GM21360 (cell line): ENCODE data around the gene GFRAL.
"Not testable (repeated sequence)": the region's sequence is repeated elsewhere in the genome, so short reads cannot be mapped to it uniquely, and the experiment has no call there.

Experiments used
- ATAC-seq: cut with Tn5 transposase; IDR thresholded peaks from one replicate; pipeline ENCODE4 v1.9.1; 2021; ENCODE audit warnings: mild to moderate bottlenecking, moderate library complexity; ENCODE audit not compliant: unreplicated experiment

The GFRAL gene

GRCh38 chr6:55327169-55327568 lies at the start of gene GFRAL:
GFRAL (plus strand) TSS chr6:55327469; CDS start chr6:55327555, 86 bp downstream.
- ATAC-seq: no peak

- ATAC-seq: no peak
Observed at GRCh38 chr6:55277646-55278045, 49.6 kb upstream of the GFRAL start.

- ATAC-seq: no peak
Observed at GRCh38 chr6:55281215-55281614, 46.1 kb upstream of the GFRAL start.

- no peak for ATAC-seq
Observed at GRCh38 chr6:55282115-55282514, 45.2 kb upstream of the GFRAL start.

- ATAC-seq: no peak
Observed at GRCh38 chr6:55286824-55287223, 40.4 kb upstream of the GFRAL start.

GRCh38 chr6:55290736-55291135 lies 36.5 kb upstream of the GFRAL start:
- ATAC-seq: no peak

- ATAC-seq: no peak
Observed at GRCh38 chr6:55293116-55293515, 34.2 kb upstream of the GFRAL start.

GRCh38 chr6:55297214-55297613 lies 30.1 kb upstream of the GFRAL start:
- not testable (repeated sequence) for ATAC-seq

GRCh38 chr6:55299286-55299985 lies 27.8 kb upstream of the GFRAL start:
- no peak for ATAC-seq

GRCh38 chr6:55304747-55305146 lies 22.5 kb upstream of the GFRAL start:
- ATAC-seq: no peak

GRCh38 chr6:55319961-55320695 lies 7.1 kb upstream of the GFRAL start:
- no peak for ATAC-seq

- no peak for ATAC-seq
Observed at GRCh38 chr6:55320696-55321086, 6.6 kb upstream of the GFRAL start.

- ATAC-seq: no peak
Observed at GRCh38 chr6:55377150-55377549, 49.9 kb downstream of the GFRAL start.

- no peak for ATAC-seq
Observed at GRCh38 chr6:55379471-55379870, 52.2 kb downstream of the GFRAL start.

GRCh38 chr6:55379895-55380294 lies 52.6 kb downstream of the GFRAL start:
- no peak for ATAC-seq

- ATAC-seq: no peak
Observed at GRCh38 chr6:55388211-55388610, 60.9 kb downstream of the GFRAL start.

GRCh38 chr6:55395871-55396270 lies 68.6 kb downstream of the GFRAL start:
- no peak for ATAC-seq

- no peak for ATAC-seq
Observed at GRCh38 chr6:55397986-55398385, 70.7 kb downstream of the GFRAL start.

- no peak for ATAC-seq
Observed at GRCh38 chr6:55399351-55399750, 72.1 kb downstream of the GFRAL start.

GRCh38 chr6:55405474-55406235 lies 78.4 kb downstream of the GFRAL start:
- no peak for ATAC-seq

- no peak for ATAC-seq
Observed at GRCh38 chr6:55410674-55411073, 83.4 kb downstream of the GFRAL start.

- ATAC-seq: no peak
Observed at GRCh38 chr6:55423933-55424332, 96.7 kb downstream of the GFRAL start.
